ENCODE measurements around the gene BANF1.
A peak's percentile ranks its signal among the peaks of the same experiment; 100 is the strongest.

GRCh38 chr11:66002648-66003225 is 434 bp downstream of the BANF1 start:
- TF ChIP-seq CTCF (IDR thresholded peaks at IDR 0.05; ENCODE audit: low read depth, low read length, missing input control) = no peak
- TF ChIP-seq TAF1 (conservative IDR thresholded peaks at IDR 0.05) = no peak
- TF ChIP-seq REST (IDR thresholded peaks at IDR 0.05) = no peak
- no peak for TF ChIP-seq ATF3 (IDR thresholded peaks at IDR 0.05)
- TF ChIP-seq SP1 (IDR thresholded peaks at IDR 0.05) = no peak
- no peak for TF ChIP-seq RAD21 (IDR thresholded peaks at IDR 0.05)
- TF ChIP-seq JUND (IDR thresholded peaks at IDR 0.05) = no peak
- no peak for TF ChIP-seq MAX (IDR thresholded peaks at IDR 0.05)
- TF ChIP-seq YY1 (IDR thresholded peaks at IDR 0.05) = no peak
- TF ChIP-seq HNF4A (conservative IDR thresholded peaks at IDR 0.05) = peak; percentile 28 to 37
- TF ChIP-seq ZBTB33 (IDR thresholded peaks at IDR 0.05) = no peak
